ENCODE measurements around the gene REEP5. TPM values are rescaled to one million over a fixed set of nuclear protein-coding genes. Genes with fewer than 3 reads are reported as not detected.

Gene REEP5
- total and polyA plus RNA-seq, 9 of the 15 experiments (the other 6 are each of a cell fraction or from before 2014, with no cell fraction given), result 14.7 to 102 (median 36.0) TPM

- Histone ChIP-seq H2AFZ (ENCODE audit: low read depth, low read length) (no peak overlapping the region), H3K4me3 (no peak overlapping the region), H3K79me2 (ENCODE audit: control insufficient read depth, insufficient read depth, low read length) (no peaks in the 10 kb centered on the region), H3K9me3 (replicated peaks; ENCODE audit: control insufficient read depth, insufficient read depth, low read depth, low read length) (no peaks in the 10 kb centered on the region), H3K9ac (ENCODE audit: insufficient read depth in 1 of 2, low read depth in 2 of 2, low read length in 2 of 2) (no peak overlapping the region), H3K36me3 (ENCODE audit: control insufficient read depth, insufficient read depth, low read length) (no peaks in the 10 kb centered on the region), H3K27ac (ENCODE audit: extremely low read depth, low read depth, low read length) (no peak overlapping the region), H3K4me1 (replicated peaks in 1 of 2; ENCODE audit: control insufficient read depth in 2 of 2, insufficient read depth in 2 of 2, low read length in 2 of 2) (peaks cover 0 to 7% of the 10 kb centered on the region in 2 experiments; a peak in 3 of 5 replicates), H3K27me3 (ENCODE audit: control insufficient read depth in 2 of 2, insufficient read depth in 2 of 2, low read length in 2 of 2) (no peaks in the 10 kb centered on the region), H4K20me1 (replicated peaks; ENCODE audit: control insufficient read depth, insufficient read depth, low read length) (no peaks in the 10 kb centered on the region), H3K9me1 (ENCODE audit: control insufficient read depth, insufficient read depth, low read length) (no peaks in the 10 kb centered on the region), H3K4me2 (ENCODE audit: insufficient read depth, low read length) (no peak overlapping the region)
- POLR2A ChIA-PET, result interaction anchor here (1.0 kb wide), 1 partner anchor 10 kb away, joined by 4 read pairs; no protein-coding TSS in a partner anchor
- TF ChIP-seq RBM39 (optimal IDR thresholded peaks at IDR 0.05; ENCODE audit: low read depth, low read length), result no peak
- TF ChIP-seq, protein P1, sequence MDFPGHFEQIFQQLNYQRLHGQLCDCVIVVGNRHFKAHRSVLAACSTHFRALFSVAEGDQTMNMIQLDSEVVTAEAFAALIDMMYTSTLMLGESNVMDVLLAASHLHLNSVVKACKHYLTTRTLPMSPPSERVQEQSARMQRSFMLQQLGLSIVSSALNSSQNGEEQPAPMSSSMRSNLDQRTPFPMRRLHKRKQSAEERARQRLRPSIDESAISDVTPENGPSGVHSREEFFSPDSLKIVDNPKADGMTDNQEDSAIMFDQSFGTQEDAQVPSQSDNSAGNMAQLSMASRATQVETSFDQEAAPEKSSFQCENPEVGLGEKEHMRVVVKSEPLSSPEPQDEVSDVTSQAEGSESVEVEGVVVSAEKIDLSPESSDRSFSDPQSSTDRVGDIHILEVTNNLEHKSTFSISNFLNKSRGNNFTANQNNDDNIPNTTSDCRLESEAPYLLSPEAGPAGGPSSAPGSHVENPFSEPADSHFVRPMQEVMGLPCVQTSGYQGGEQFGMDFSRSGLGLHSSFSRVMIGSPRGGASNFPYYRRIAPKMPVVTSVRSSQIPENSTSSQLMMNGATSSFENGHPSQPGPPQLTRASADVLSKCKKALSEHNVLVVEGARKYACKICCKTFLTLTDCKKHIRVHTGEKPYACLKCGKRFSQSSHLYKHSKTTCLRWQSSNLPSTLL (IDR thresholded peaks at IDR 0.05), result no peak
- no peak for TF ChIP-seq PURB (CRISPR knock-in tag; IDR thresholded peaks at IDR 0.05; ENCODE audit: low read depth)
- no peak for TF ChIP-seq CGGBP1 (CRISPR knock-in tag; IDR thresholded peaks at IDR 0.05)
- no peak for TF ChIP-seq ZC3H8 (IDR thresholded peaks at IDR 0.05)
- TF ChIP-seq POU5F1 (IDR thresholded peaks at IDR 0.05; ENCODE audit: borderline replicate concordance, low read depth, low read length, partially characterized antibody), result no peak
- TF ChIP-seq CREB1 (IDR thresholded peaks at IDR 0.05), result no peak
- TF ChIP-seq CREB1 (CRISPR knock-in tag; IDR thresholded peaks at IDR 0.05), result no peak
- no peak for TF ChIP-seq RREB1 (CRISPR knock-in tag; IDR thresholded peaks at IDR 0.05)
- TF ChIP-seq ZNF75A (CRISPR knock-in tag; IDR thresholded peaks at IDR 0.05), result no peak
- no peak for TF ChIP-seq ZNF41 (CRISPR knock-in tag; conservative IDR thresholded peaks at IDR 0.05)
- no peak for TF ChIP-seq MTF1 (CRISPR knock-in tag; IDR thresholded peaks at IDR 0.05; ENCODE audit: borderline replicate concordance)
- TF ChIP-seq CBFA2T2 (conservative IDR thresholded peaks at IDR 0.05), result no peak
- no peak for TF ChIP-seq BRF2 (IDR thresholded peaks at IDR 0.05; ENCODE audit: borderline replicate concordance, insufficient read depth, insufficient read length)
- no peak for TF ChIP-seq LCOR (CRISPR knock-in tag; IDR thresholded peaks at IDR 0.05)
- TF ChIP-seq HNRNPLL (IDR thresholded peaks at IDR 0.05; ENCODE audit: low read depth, low read length, poor library complexity, severe bottlenecking), result no peak
- TF ChIP-seq GATAD2A (IDR thresholded peaks at IDR 0.05), result no peak
- DNase-seq (ENCODE audit: extremely low read depth in 1 of 4, low spot score in 3 of 4) (no peak), ATAC-seq (no peak), FAIRE-seq (no peak)
- no TSS peak for BruUV-seq (replicated peaks)
- intact Hi-C loops (cut with micrococcal nuclease), result no loop called here
- in situ Hi-C loops (cut with MboI), result no loop called here
- CTCF ChIA-PET (ENCODE audit: low intra/inter-chr PET ratio), result no interaction called here
These were observed 12.3 kb upstream of the REEP5 start for GRCh38 chr5:112934366-112934663.
